Transverse colon (tissue), 4 donors: ENCODE data around the gene SH3PXD2B. TPM values are rescaled to one million over a fixed set of nuclear protein-coding genes. Genes with fewer than 3 reads are reported as not detected.

Experiments used
- DNase-seq: peaks from one replicate; pipeline ENCODE4 v3.0.0-alpha.2; 2019
- H3K27ac ChIP-seq, 4 donors: fragments of 200-600 bp; sonication (generic); 2 replicates each; pipeline ENCODE4 v1.5.1; 2016 to 2018; ENCODE audit warnings: inconsistent platforms in 4 of 4
- H3K27me3 ChIP-seq: fragments of 200-600 bp; sonication (generic); 2 replicates; pipeline ENCODE4 v1.5.1; 2017; ENCODE audit warnings: inconsistent platforms
- H3K36me3 ChIP-seq, 4 donors: fragments of 200-600 bp; sonication (generic); 2 replicates each; pipeline ENCODE4 v1.5.1; 2017 to 2019; ENCODE audit warnings: inconsistent platforms in 4 of 4
- H3K4me1 ChIP-seq, 4 donors: fragments of 200-600 bp; sonication (generic); 2 replicates each; pipeline ENCODE4 v1.5.1; 2017 to 2020; ENCODE audit warnings: inconsistent platforms in 4 of 4
- H3K4me3 ChIP-seq, 4 donors: fragments of 200-600 bp; sonication (generic); 1 replicate in 1 of 4; 2 replicates in 3 of 4; pipeline versions ENCODE4 v1.5.1 to v1.6.1; 2017 to 2019; ENCODE audit warnings: inconsistent platforms in 4 of 4
- H3K9me3 ChIP-seq, 2 donors: fragments of 200-600 bp; sonication (generic); 2 replicates each; pipeline ENCODE4 v1.5.1; 2017 to 2019; ENCODE audit warnings: inconsistent platforms in 2 of 2
- CTCF ChIP-seq, 5 experiments: fragments of 200-600 bp in 3 of 5; fragments of 450-650 bp in 2 of 5; sonication (generic) in 3 of 5; IDR thresholded peaks; 1 replicate in 2 of 5; 2 replicates in 3 of 5; pipeline ENCODE4 v1.5.1; 2016 to 2017; ENCODE audit warnings: antibody characterized with exemption in 5 of 5, inconsistent platforms in 3 of 5, mild to moderate bottlenecking in 2 of 5, moderate library complexity in 1 of 5
- EP300 ChIP-seq: sonication (generic); formaldehyde crosslinking; IDR thresholded peaks from one replicate; pipeline ENCODE4 v1.6.1; 2017; ENCODE audit warnings: antibody characterized with exemption, low read depth
- POLR2A ChIP-seq: fragments of 450-650 bp; IDR thresholded peaks from one replicate; pipeline ENCODE4 v1.6.1; 2016; ENCODE audit warnings: antibody characterized with exemption, mild to moderate bottlenecking, moderate library complexity
- POLR2AphosphoS5 ChIP-seq, 3 donors: sonication (generic); formaldehyde crosslinking; IDR thresholded peaks; one replicate each; pipeline ENCODE4 v1.6.1; 2016; ENCODE audit warnings: antibody characterized with exemption in 3 of 3
- WGBS, 2 donors: methylation state at CpG; one replicate each; pipeline ENCODE4 v1.1.5; 2018; ENCODE audit warnings: low coverage in 1 of 2; 5-methylcytosine and 5-hydroxymethylcytosine counted together
- in situ Hi-C, 4 donors: fragments of 200-750 bp; cut with MboI; loops; one replicate each; pipeline versions ENCODE4 v1.15.0 to v1.15.1; 2017; ENCODE audit warnings: low sequenced_read_pairs in 3 of 4, low pct_ligation_motif_present in 1 of 4, low pct_unique_long_range_greater_than_20kb in 1 of 4
- intact Hi-C: fragments of 100-400 bp; cut with DNase I; formaldehyde crosslinking; loops from one replicate; pipeline ENCODE4 v1.15.1; 2023; ENCODE audit warnings: low total_unique reads
- total RNA-seq, 4 donors: library from RNA; depleted of rRNA; stranded (reverse); fragments of >200 nt; gene quantifications; one replicate each; pipeline ENCODE4 v1.1.0, GENCODE V29; 2016

SH3PXD2B gene
- total RNA-seq, 4 donors from 2014 or later: 10.2 to 26.6 (median 14.6) TPM

- H3K4me3 ChIP-seq: no peak overlapping the region
- 83 to 86% methylated on average over 7 of the region's 7 CpGs for WGBS, 2 donors
- in situ Hi-C loops (loop anchor here in 2 of 4 donors (25.0 kb wide), 1 partner anchor 463 kb away; no protein-coding TSS in a partner anchor), intact Hi-C loops (loop anchor here (10.0 kb wide), 1 partner anchor 451 kb away; no protein-coding TSS in a partner anchor)
- DNase-seq: no peak
- H3K36me3 ChIP-seq: no peaks in the 10 kb centered on the region
- H3K27ac ChIP-seq: no peak overlapping the region
- no peak for TF ChIP-seq EP300
- no peak for TF ChIP-seq CTCF (IDR thresholded peaks at IDR 0.05)
- TF ChIP-seq POLR2A: no peak
- no peak for TF ChIP-seq POLR2AphosphoS5 (IDR thresholded peaks at IDR 0.05)
- H3K9me3 ChIP-seq: no peaks in the 10 kb centered on the region
- peaks cover 0 to 3% (median 2%) of the 10 kb centered on the region in 4 donors for H3K4me1 ChIP-seq
- H3K27me3 ChIP-seq: no peaks in the 10 kb centered on the region
Observed at GRCh38 chr5:172474293-172474692, 20.0 kb upstream of the SH3PXD2B start.

- Histone ChIP-seq H3K4me3 (no peak overlapping the region), H3K36me3 (no peaks in the 10 kb centered on the region), H3K4me1 (no peaks in the 10 kb centered on the region), H3K27me3 (no peaks in the 10 kb centered on the region), H3K9me3 (no peaks in the 10 kb centered on the region), H3K27ac (no peak overlapping the region)
- no peak for DNase-seq
- in situ Hi-C loops: loop anchor here in 2 of 4 donors (25.0 kb wide), 1 partner anchor 464 kb away; no protein-coding TSS in a partner anchor
- intact Hi-C loops: loop anchor here (10.0 kb wide), 1 partner anchor 451 kb away; no protein-coding TSS in a partner anchor
- WGBS, 2 donors: 59 to 64% methylated on average over 3 to 5 of the region's 5 CpGs
- TF ChIP-seq POLR2A (no peak), CTCF (IDR thresholded peaks at IDR 0.05) (no peak), EP300 (no peak), POLR2AphosphoS5 (IDR thresholded peaks at IDR 0.05) (no peak)
Observed at GRCh38 chr5:172473427-172473826, 19.1 kb upstream of the SH3PXD2B start.

GRCh38 chr5:172469697-172470096 lies 15.4 kb upstream of the SH3PXD2B start:
- no peak for DNase-seq
- Histone ChIP-seq H3K4me1 (no peaks in the 10 kb centered on the region), H3K27me3 (no peaks in the 10 kb centered on the region), H3K36me3 (no peaks in the 10 kb centered on the region), H3K27ac (no peak overlapping the region), H3K4me3 (no peak overlapping the region), H3K9me3 (no peaks in the 10 kb centered on the region)
- 60% methylated on average over 7 of the region's 7 CpGs; no CpG with 5 or more reads in 1 of the 2 donors for WGBS, 2 donors
- no peak for TF ChIP-seq CTCF (IDR thresholded peaks at IDR 0.05)
- no peak for TF ChIP-seq POLR2A
- TF ChIP-seq POLR2AphosphoS5 (IDR thresholded peaks at IDR 0.05): no peak
- no peak for TF ChIP-seq EP300
- in situ Hi-C loops: loop anchor here in 3 of 4 donors (10.0 to 25.0 kb wide), 2 partner anchors 468 to 485 kb away; partner anchors contain the start of gene RPL26L1 (in 1 of the 3)
- intact Hi-C loops: loop anchor here (10.0 kb wide), 1 partner anchor 455 kb away; no protein-coding TSS in a partner anchor

- no peak for DNase-seq
- intact Hi-C loops (no loop called here), in situ Hi-C loops (loop anchor here in 3 of 4 donors (10.0 to 25.0 kb wide), 2 partner anchors 471 to 489 kb away; partner anchors contain the start of gene RPL26L1 (in 1 of the 3))
- no peak overlapping the region for H3K27ac ChIP-seq
- H3K9me3 ChIP-seq: no peaks in the 10 kb centered on the region
- H3K4me1 ChIP-seq: no peaks in the 10 kb centered on the region
- no peaks in the 10 kb centered on the region for H3K27me3 ChIP-seq
- H3K36me3 ChIP-seq: no peaks in the 10 kb centered on the region
- 87 to 93% methylated on average over 4 to 7 of the region's 7 CpGs for WGBS, 2 donors
- TF ChIP-seq EP300: no peak
- no peak for TF ChIP-seq POLR2A
- TF ChIP-seq POLR2AphosphoS5 (IDR thresholded peaks at IDR 0.05): no peak
- no peak for TF ChIP-seq CTCF (IDR thresholded peaks at IDR 0.05)
- H3K4me3 ChIP-seq: no peak overlapping the region
Observed at GRCh38 chr5:172466062-172466461, 11.7 kb upstream of the SH3PXD2B start.
